HepG2 (cell line): ENCODE measurements around the gene SRBD1. TPM values are rescaled to one million over a fixed set of nuclear protein-coding genes. Genes with fewer than 3 reads are reported as not detected.
A peak's percentile ranks its signal among the peaks of the same experiment; 100 is the strongest.

ENCODE experiments used
- CHCHD3 ChIP-seq: sonication (generic); formaldehyde crosslinking; IDR thresholded peaks from 2 replicates; pipeline ENCODE4 v1.8.0; 2022; ENCODE audit warnings: mild to moderate bottlenecking, missing genetic modification reagents, moderate library complexity
- GZF1 ChIP-seq: sonication (generic); formaldehyde crosslinking; IDR thresholded peaks from 2 replicates; pipeline ENCODE4 v1.5.1; 2020; ENCODE audit warnings: mild to moderate bottlenecking, missing genetic modification reagents
- NFKBIZ ChIP-seq: IDR thresholded peaks from 2 replicates; pipeline ENCODE4 v1.6.1; 2018; ENCODE audit warnings: missing genetic modification reagents, missing compliant biosample characterization
- NFYC ChIP-seq: IDR thresholded peaks from 2 replicates; pipeline ENCODE4 v1.6.1; 2016; ENCODE audit warnings: missing genetic modification reagents, missing compliant biosample characterization
- TBL1XR1 ChIP-seq: fragments of 150-350 bp; IDR thresholded peaks from 2 replicates; pipeline ENCODE4 v1.6.1; 2014; ENCODE audit warnings: borderline replicate concordance, low read length; ENCODE audit not compliant: partially characterized antibody
- TBX2 ChIP-seq: sonication (generic); formaldehyde crosslinking; IDR thresholded peaks from 2 replicates; pipeline ENCODE4 v1.5.0; 2020; ENCODE audit warnings: missing genetic modification reagents, mild to moderate bottlenecking, borderline replicate concordance
- THRA ChIP-seq: sonication (generic); formaldehyde crosslinking; IDR thresholded peaks from 2 replicates; pipeline ENCODE4 v1.4.0; 2020; ENCODE audit warnings: missing genetic modification reagents, borderline replicate concordance
- ZBTB8A ChIP-seq: sonication (generic); formaldehyde crosslinking; IDR thresholded peaks from 2 replicates; pipeline ENCODE4 v1.4.0; 2020; ENCODE audit warnings: mild to moderate bottlenecking, low read depth, missing genetic modification reagents, borderline replicate concordance
- ZMAT5 ChIP-seq: sonication (generic); formaldehyde crosslinking; IDR thresholded peaks from 2 replicates; pipeline ENCODE4 v1.5.0; 2020; ENCODE audit warnings: mild to moderate bottlenecking, low read depth, missing genetic modification reagents, borderline replicate concordance
- ZNF121 ChIP-seq: sonication (generic); formaldehyde crosslinking; IDR thresholded peaks from 2 replicates; pipeline ENCODE4 v1.5.0; 2020; ENCODE audit warnings: mild to moderate bottlenecking, missing genetic modification reagents
- ZNF615 ChIP-seq: sonication (generic); formaldehyde crosslinking; IDR thresholded peaks from 2 replicates; pipeline ENCODE4 v1.5.0; 2020; ENCODE audit warnings: mild to moderate bottlenecking, missing genetic modification reagents, borderline replicate concordance
- ZNF703 ChIP-seq: sonication (generic); formaldehyde crosslinking; IDR thresholded peaks from 2 replicates; pipeline ENCODE4 v1.5.1; 2020; ENCODE audit warnings: missing genetic modification reagents, mild to moderate bottlenecking, moderate library complexity, borderline replicate concordance
- ZNF782 ChIP-seq: sonication (generic); formaldehyde crosslinking; IDR thresholded peaks from 2 replicates; pipeline ENCODE4 v1.4.0; 2020; ENCODE audit warnings: missing genetic modification reagents, mild to moderate bottlenecking, borderline replicate concordance
- ZNF850 ChIP-seq: sonication (generic); formaldehyde crosslinking; conservative IDR thresholded peaks from 2 replicates; pipeline ENCODE4 v1.9.0; 2021; ENCODE audit warnings: mild to moderate bottlenecking, missing genetic modification reagents
- polyA plus RNA-seq, 8 experiments: library from polyadenylated mRNA; depleted of rRNA in 3 of 8; stranded (reverse) in 7 of 8; unstranded in 1 of 8; fragments of >200 nt; fragmentation: Illumina TruSeq in 4 of 8; extraction: Trizol in 4 of 8; gene quantifications; 2 replicates each; pipeline versions ENCODE4 v1.2.1 to v1.2.3, GENCODE V29; 2011 to 2016; ENCODE audit warnings: low read depth in 4 of 8, missing spikeins in 1 of 8, mixed read lengths in 1 of 8; ENCODE audit not compliant: insufficient read depth in 1 of 8
- total RNA-seq, 5 experiments: library from RNA; depleted of rRNA; stranded (reverse); fragments of >200 nt; fragmentation: Illumina TruSeq; extraction: Trizol; gene quantifications; 2 replicates each; pipeline ENCODE4 v1.2.3, GENCODE V29; 2016; ENCODE audit warnings: low read depth in 1 of 5
- TF ChIP-seq, protein P1 (sequence below): sonication (generic); formaldehyde crosslinking; IDR thresholded peaks from 2 replicates; pipeline ENCODE4 v1.9.0; 2021; ENCODE audit warnings: missing genetic modification reagents, borderline replicate concordance
- TF ChIP-seq, protein P2 (sequence below): sonication (generic); formaldehyde crosslinking; IDR thresholded peaks from 2 replicates; pipeline ENCODE4 v1.4.0; 2020; ENCODE audit warnings: missing genetic modification reagents
- TF ChIP-seq, protein P3 (sequence below), 2 experiments: sonication (generic) in 1 of 2; formaldehyde crosslinking in 1 of 2; IDR thresholded peaks; 2 replicates each; pipeline versions ENCODE4 v1.4.0 to v1.6.1; 2018 to 2020; ENCODE audit warnings: missing genetic modification reagents in 2 of 2, borderline replicate concordance in 1 of 2, low read depth in 1 of 2, mild to moderate bottlenecking in 1 of 2, missing biosample characterization in 1 of 2
- TF ChIP-seq, protein P4 (sequence below): sonication (generic); formaldehyde crosslinking; IDR thresholded peaks from 2 replicates; pipeline ENCODE4 v1.8.0; 2022; ENCODE audit warnings: missing genetic modification reagents, low read depth, mild to moderate bottlenecking, borderline replicate concordance
- TF ChIP-seq, protein P5 (sequence below): sonication (generic); formaldehyde crosslinking; IDR thresholded peaks from 2 replicates; pipeline ENCODE4 v1.8.1; 2023; ENCODE audit warnings: missing genetic modification reagents, inconsistent platforms, borderline replicate concordance

The SRBD1 gene
- total and polyA plus RNA-seq, 2 of the 13 experiments (the other 11 are each of a cell fraction or from before 2014, with no cell fraction given): 3.2 to 23.9 TPM

DNA sequence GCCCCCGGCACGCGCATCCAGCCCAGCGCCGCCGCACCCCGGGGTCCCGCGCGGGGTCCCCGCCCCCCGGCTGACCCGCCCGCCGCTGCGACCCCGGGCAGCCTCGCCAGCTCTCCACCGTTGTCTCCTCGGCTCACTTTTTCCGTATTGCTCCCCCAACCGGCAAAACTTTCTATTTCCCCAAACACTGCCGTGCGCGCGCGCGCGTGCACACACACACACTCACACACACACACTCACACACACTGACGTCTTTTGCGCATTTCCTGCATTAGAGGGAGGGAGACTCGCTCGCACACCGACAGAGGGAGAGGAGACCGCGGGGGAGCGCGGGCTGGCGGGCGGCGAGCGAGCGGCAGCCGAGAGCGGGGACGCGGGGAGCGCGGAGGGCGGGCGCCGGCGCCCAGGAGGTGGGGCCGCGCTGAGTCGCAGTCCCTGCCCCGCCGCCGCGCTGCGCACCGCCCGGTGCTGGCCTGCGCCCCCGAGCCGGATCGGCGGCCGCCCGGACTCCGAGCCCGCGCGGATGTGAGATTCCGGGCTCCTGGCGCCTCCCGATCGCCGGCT lies 39.9 kb upstream of the SRBD1 start (continued):
- TF ChIP-seq, protein P1, sequence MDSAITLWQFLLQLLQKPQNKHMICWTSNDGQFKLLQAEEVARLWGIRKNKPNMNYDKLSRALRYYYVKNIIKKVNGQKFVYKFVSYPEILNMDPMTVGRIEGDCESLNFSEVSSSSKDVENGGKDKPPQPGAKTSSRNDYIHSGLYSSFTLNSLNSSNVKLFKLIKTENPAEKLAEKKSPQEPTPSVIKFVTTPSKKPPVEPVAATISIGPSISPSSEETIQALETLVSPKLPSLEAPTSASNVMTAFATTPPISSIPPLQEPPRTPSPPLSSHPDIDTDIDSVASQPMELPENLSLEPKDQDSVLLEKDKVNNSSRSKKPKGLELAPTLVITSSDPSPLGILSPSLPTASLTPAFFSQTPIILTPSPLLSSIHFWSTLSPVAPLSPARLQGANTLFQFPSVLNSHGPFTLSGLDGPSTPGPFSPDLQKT (CRISPR knock-in tag): no peak
- TF ChIP-seq TBX2 (CRISPR knock-in tag) (peak; percentile 59), ZNF703 (no peak), THRA (peak; percentile 37; the same call in 1 of the 2 replicates), ZNF615 (CRISPR knock-in tag) (no peak), ZMAT5 (CRISPR knock-in tag) (no peak), TBL1XR1 (no peak), ZNF782 (0 out of 2 replicates have a peak, but pooled peaks have one; percentile 63), ZNF121 (CRISPR knock-in tag) (no peak), ZNF850 (CRISPR knock-in tag) (no peak), NFYC (CRISPR knock-in tag) (no peak), ZBTB8A (no peak), CHCHD3 (CRISPR knock-in tag) (no peak), NFKBIZ (CRISPR knock-in tag) (no peak), GZF1 (CRISPR knock-in tag) (0 out of 2 replicates have a peak, but pooled peaks have one; percentile 75)
- TF ChIP-seq, protein P2, sequence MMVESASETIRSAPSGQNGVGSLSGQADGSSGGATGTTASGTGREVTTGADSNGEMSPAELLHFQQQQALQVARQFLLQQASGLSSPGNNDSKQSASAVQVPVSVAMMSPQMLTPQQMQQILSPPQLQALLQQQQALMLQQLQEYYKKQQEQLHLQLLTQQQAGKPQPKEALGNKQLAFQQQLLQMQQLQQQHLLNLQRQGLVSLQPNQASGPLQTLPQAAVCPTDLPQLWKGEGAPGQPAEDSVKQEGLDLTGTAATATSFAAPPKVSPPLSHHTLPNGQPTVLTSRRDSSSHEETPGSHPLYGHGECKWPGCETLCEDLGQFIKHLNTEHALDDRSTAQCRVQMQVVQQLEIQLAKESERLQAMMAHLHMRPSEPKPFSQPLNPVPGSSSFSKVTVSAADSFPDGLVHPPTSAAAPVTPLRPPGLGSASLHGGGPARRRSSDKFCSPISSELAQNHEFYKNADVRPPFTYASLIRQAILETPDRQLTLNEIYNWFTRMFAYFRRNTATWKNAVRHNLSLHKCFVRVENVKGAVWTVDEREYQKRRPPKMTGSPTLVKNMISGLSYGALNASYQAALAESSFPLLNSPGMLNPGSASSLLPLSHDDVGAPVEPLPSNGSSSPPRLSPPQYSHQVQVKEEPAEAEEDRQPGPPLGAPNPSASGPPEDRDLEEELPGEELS (CRISPR knock-in tag): peak; percentile 82
- TF ChIP-seq, protein P3, sequence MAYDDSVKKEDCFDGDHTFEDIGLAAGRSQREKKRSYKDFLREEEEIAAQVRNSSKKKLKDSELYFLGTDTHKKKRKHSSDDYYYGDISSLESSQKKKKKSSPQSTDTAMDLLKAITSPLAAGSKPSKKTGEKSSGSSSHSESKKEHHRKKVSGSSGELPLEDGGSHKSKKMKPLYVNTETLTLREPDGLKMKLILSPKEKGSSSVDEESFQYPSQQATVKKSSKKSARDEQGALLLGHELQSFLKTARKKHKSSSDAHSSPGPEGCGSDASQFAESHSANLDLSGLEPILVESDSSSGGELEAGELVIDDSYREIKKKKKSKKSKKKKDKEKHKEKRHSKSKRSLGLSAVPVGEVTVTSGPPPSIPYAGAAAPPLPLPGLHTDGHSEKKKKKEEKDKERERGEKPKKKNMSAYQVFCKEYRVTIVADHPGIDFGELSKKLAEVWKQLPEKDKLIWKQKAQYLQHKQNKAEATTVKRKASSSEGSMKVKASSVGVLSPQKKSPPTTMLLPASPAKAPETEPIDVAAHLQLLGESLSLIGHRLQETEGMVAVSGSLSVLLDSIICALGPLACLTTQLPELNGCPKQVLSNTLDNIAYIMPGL (CRISPR knock-in tag; IDR thresholded peaks at IDR 0.05; ENCODE audit: borderline replicate concordance in 1 of 2, low read depth in 1 of 2): peak; percentile 95 to 97; a peak in 3 of 4 replicates
- TF ChIP-seq, protein P4, sequence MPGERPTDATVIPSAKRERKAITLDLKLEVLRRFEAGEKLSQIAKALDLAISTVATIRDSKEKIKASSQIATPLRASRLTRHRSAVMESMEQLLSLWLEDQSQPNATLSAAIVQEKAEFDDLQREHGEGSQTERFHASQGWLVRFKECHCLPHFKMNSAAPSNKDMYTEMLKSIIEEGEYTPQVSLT: no peak
- TF ChIP-seq, protein P5, sequence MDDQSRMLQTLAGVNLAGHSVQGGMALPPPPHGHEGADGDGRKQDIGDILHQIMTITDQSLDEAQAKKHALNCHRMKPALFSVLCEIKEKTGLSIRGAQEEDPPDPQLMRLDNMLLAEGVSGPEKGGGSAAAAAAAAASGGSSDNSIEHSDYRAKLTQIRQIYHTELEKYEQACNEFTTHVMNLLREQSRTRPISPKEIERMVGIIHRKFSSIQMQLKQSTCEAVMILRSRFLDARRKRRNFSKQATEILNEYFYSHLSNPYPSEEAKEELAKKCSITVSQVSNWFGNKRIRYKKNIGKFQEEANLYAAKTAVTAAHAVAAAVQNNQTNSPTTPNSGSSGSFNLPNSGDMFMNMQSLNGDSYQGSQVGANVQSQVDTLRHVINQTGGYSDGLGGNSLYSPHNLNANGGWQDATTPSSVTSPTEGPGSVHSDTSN (CRISPR knock-in tag): 0 out of 2 replicates have a peak, but pooled peaks have one; percentile 11
